HG03378 (cell line): ENCODE results near the gene PLCG2.
"Not testable (repeated sequence)": the region's sequence is repeated elsewhere in the genome, so short reads cannot be mapped to it uniquely, and the experiment has no call there.

Experiments
- ATAC-seq: cut with Tn5 transposase; IDR thresholded peaks from one replicate; pipeline ENCODE4 v1.9.1; 2021; ENCODE audit warnings: mild to moderate bottlenecking, moderate library complexity; ENCODE audit not compliant: unreplicated experiment

Gene PLCG2

DNA sequence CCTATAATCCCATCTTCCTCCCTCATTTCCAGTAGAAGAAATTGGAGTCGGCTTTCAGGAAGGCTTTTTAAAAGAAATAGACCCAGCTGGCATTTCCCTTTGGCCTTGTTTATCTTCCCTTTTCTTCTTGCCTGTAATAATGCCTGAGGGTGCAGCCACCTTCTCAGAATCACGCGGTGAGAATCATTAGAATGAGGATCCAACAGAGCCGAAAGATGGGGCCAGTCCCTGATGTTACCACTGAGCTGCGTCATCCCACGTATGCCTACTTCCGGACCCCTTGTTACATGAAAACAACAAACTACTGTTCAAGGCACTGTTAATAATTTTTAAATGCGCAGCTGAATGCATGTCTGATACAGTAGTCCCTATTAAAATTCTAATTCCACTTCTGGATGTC is 208.0 kb downstream of the PLCG2 start:
- no peak for ATAC-seq

DNA sequence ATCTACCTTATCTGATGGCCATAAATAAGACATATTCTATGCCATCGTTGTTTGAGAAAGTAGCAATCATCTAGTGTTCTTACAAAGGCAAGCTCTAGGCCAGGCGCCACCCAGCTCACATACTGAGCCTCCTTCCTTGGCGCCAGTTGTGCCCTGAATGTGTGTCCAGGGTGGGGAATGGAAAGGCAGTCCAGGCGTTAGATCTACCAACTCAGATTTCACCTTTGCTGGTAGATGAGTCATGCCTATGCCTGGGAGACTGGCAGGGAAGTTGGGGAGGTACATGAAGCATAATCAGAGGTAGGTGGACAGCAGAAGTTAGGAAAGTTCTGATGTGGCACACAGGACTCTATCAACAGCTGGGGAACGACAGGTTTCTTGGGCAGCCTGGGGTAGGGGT is 208.6 kb downstream of the PLCG2 start:
- no peak for ATAC-seq

DNA sequence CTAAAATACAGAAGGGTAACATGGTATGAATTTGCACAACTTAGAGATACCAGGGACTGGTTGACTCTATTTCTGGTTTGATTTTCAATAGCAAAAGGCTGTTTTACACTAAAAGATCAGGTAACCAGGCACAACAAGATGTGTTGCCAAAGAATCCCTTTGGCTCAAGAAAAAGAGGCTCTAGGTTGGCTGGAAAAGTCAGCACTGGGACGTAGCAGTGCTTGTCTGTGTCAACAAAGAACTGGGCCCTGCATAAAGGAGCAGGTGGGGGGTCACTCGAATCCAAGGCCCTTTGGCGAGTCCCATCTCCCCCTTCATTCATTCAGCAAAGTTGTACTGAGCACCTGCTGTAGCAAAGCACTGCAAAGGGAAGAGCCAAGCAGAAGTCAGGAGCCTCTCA is 213.8 kb downstream of the PLCG2 start:
- no peak for ATAC-seq

DNA sequence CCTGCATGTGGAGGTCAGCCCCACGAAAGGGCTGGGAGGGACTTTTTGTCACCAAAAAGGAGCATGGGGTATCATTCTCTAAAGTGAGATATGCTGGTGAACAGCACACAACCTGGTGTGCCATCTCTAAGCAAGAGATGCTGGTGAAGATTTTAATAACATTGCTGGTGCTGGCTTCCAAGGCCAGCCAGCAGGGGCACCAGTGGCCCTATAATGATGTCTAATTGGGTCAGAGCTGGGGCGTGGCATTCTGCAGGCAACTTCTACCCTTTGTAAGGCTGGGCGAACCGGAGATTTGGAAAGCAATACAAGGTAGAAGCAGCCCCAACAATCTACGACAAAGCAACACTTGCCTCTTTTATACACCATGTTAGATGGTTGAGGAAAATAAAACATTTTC is 215.4 kb downstream of the PLCG2 start:
- ATAC-seq: no peak

DNA sequence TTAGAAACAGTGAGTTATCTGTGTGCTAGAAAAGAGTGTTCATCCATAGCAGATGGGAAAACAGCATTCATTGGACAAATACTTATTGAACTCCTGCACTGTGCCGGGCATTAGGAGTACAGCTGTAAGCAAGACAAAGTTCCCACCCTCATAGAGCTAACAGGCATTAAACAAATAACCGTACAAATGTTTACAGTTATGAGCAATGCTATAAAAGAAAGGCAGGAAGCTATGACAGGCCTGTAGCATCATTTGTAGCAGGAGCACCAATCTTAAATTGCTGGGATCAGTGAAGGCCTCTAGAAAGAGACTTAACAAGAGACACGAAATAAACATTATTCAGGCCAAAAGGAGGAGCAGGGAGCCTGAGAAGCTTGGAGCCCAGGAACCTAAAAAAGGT is 216.6 kb downstream of the PLCG2 start:
- no peak for ATAC-seq

DNA sequence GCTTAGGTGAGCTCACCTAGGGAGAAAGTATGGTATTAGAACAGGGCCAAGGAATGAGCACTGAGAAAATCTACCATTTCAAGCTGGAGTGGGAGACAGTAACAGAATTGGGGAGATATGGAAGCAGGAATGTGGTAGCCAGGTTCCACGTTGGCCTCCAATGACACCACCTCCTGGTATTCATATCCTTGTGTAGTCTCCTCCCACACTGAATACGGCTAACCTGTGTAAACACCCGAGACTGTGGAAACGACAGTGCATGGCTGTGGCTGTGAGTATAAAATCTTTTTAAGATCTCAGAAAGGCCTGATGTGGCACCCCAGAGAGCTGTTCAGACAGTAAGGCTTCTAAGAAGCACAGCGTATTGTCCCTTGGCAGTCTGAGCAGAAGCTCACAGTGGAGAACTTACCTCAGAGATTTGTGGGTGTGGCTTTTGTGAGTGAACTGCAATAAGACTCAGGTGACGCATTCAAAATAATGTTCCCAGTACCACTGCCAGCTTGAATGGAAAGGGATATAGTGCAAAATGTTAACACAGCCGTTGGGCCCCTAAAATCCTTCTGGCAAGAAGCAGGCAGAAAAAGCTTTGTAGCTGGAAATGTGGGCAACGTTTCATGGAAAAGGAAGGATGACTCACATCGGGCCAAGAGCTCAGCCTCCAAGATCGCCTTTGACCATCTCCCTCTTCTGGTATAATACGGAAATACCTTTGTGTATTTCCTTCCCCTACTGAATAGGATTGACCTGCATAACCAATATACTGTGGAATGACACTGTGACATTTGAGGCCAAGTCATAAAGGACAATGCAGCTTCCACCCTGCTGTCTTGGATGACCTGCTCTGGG is 217.8 kb downstream of the PLCG2 start:
- no peak for ATAC-seq

DNA sequence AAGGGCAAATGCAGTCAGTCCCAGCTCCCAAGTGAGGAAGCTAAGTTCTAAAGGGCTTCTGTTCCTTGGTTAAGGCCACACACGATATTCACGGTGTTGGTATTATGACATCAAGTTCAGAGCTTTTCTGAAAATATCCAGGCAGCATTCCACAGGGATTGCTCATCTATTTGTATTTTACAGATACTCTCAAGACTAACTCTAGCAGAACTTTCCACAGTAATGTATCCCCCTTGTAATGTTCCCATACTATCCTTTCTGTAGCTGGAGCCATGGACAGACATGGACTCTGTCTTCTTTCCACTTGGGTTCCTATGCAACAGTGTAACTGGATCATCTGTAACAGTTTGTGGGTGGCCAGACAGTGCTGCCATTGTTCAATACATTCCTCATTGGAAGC is 218.6 kb downstream of the PLCG2 start:
- ATAC-seq: no peak

DNA sequence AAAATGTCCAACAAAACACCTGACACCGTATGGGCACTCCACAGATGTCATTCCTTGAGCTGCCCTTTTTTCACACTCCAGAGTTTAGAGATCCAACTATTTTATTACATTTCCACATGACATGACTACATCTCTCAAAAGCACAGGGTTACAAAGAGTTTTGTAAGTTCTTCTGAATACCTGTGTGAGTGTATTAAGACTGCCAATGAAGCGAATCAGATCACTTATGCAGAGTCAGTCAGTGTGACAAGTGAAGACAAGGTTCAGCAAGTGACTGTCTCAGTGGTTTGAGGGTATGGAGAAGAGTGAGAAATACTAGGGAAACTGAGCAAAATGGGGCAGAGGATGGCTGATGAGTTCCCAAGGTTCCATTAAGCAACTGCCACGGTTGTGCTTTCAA is 223.7 kb downstream of the PLCG2 start:
- no peak for ATAC-seq

DNA sequence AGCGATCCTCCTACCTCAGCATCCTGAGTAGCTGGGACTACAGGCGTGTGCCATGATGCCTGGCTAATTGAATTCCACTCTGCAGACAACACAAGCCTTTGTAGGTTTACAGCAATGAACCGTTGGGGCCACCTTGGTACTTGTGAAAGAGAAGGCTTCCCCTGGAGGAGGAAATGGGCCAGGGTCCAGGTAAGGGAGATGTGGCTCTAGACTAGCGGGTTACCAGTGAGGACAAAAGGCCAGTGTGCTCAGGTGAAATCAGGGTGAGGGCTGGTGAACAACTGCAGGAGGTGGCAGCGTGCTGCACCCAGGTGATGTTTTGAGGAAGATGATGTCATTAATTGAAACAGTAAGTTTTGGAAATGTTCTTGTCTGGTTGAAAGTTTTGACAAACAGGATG is 225.5 kb downstream of the PLCG2 start:
- ATAC-seq: no peak

DNA sequence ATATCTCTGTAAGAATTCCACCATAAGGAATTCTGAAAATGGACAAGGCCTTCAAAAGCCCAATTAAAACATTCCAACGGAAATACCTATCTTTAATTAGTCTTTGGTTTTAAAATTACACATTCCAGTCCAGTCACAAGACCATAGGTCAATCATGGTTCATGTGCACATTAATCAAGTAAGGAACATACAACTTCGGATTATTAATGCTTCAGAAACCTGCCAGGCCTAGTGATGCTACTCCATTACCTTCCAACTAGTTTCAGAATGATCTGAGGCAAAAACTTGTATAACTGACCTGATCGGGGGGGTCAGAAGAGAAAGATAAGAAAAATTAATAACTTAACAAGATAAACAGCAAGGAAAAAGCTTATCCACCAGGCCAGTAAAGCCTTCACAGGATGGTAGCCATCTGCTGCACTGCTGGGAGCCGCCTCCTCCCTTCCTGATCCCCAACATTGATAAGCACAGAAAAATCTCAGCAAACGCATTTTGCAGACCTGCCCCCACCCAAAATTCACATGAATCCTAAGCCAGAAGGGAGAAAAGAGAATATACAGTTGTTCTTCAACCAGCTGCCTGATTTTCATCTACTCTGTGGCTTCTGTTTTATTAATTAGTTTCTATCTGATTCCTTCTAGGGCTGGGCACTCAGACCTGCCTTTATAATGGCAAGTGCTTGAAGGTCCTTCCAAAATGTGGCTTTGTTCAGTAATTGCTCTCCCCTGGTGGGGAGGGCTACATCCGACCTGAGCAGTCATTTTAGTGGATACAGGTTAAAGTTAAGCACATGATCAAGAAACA is 226.1 kb downstream of the PLCG2 start:
- ATAC-seq: no peak

DNA sequence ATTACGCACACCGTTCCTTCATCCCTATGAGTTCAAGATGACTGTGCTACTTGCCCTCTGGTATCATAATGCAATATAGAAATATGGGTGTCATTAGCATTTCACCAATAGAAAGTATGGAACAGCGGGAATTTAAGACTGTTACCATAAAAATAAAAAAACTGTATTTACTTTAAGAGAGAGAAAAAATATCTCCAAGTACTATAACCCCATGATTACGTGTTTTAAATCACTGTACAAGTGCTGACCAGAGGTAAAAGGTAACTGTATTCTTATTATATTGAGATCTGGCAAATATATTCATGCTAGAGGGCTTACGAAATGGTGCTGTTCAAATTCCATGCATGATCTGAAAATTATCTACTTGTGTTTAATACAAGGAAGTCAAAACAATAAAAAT is 226.9 kb downstream of the PLCG2 start:
- ATAC-seq: no peak

DNA sequence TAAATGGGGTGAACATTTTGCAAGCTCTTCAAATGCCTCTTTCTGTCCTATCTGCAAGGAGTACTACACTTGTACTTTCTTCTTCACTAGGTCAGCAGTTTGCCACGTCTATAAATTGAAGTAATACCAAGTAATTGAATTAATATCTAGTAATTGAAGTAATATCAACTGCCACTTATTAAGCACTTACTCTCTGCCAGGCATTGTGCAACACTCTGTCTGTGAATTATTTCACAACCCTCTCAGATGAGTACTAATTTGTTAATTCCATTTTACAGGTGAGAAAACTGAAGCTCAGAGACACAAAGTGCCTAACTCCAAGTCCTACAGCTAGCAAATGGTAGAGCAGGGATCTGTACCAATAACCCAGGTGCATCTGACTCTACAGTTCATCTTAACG is 228.1 kb downstream of the PLCG2 start:
- ATAC-seq: no peak

DNA sequence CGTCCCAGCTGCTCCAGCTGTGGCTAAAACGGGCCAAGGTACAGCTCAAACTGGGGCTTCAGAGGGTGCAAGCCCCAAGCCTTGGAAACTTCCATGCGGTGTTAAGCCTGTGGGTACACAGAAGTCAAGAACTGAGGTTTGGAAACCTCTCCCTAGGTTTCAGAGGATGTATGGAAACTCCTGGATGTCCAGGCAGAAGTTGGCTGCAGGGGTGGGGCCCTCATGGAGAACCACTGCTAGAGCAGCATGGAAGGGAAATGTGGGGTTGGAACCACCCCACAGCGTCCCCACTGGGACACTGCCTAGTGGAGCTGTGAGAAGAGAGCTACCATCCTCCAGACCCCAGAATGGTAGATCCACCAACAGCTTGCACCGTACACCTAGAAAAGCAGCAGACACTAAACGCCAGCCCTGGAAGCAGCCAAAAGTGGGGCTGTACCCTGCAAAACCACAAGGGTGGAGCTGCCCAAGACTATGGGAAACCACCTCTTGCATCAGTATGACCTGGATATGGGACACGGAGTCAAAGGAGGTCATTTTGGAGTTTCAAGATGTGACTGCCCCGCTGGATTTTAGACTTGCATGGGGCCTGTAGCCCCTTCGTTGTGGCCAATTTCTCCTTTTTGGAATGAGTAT is 230.0 kb downstream of the PLCG2 start:
- no peak for ATAC-seq

DNA sequence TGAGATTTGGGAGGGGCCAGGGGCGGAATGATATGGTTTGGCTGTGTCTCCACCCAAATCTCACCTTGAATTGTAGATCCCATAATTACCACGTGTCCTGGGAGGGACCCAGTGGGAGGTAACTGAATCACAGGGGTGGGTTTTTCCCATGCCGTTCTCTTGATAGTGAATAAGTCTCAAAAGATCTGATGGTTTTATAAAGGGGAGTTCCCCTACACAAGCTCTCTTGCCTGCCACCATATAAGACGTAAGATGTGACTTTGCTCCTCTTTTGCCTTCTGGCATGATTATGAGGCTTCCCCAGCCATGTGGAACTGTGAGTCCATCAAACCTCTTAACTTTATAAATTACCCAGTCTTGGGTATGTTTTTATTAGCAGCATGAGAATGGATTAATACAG is 230.7 kb downstream of the PLCG2 start:
- ATAC-seq: not testable (repeated sequence)

DNA sequence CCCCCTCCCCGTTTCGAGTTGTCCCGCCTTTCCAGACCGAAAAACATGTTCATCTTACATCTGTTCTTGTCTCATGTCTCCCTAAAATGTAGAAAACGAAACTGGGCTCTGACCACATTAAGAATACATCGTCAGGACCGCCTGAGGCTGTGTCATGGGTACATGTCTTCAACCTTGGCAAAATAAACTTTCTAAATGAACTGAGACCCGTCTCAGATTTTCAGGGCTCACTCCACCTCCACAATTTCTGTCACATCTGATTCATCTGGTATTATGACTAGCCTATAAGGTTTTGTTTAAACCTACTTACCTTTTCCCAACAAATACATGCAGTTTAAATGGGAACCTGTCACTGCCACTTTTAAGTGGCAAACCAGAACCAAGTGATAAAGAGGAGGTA is 231.6 kb downstream of the PLCG2 start:
- ATAC-seq: no peak

DNA sequence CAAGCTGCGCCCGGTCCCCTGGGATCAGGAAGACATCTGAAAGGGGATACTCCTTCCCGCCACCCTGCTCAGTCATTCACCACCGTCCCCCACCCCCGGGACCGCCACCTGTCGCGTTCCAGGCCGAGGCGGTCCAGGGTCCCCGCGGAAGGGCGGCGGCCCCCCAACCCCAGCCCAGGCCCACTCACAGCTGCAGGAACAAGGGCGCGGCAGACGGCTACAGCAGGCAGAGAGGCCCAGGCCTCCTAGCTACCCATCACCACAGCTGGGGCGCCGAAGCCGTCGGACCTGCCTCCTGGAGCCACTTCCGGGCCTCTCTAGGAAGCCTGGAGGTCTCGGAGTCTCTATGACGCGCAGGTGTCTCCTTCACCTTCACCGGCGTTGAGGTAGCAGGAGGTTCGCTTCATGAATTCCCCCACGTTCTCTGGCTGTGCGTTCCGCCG is 232.1 kb downstream of the PLCG2 start, which contains the start of gene SDR42E1:
TSS of gene SDR42E1 (minus strand) at position 272 of the 443 bp plus-strand sequence. CDS start 10,612 bp downstream, outside the sequence.
- peak; percentile 72 for ATAC-seq
